HG03469 (cell line): ENCODE results near the gene SRGAP2C.
"Not testable (repeated sequence)": the region's sequence is repeated elsewhere in the genome, so short reads cannot be mapped to it uniquely, and the experiment has no call there.

ENCODE experiments used
- ATAC-seq: cut with Tn5 transposase; IDR thresholded peaks from one replicate; pipeline ENCODE4 v1.9.1; 2021; ENCODE audit warnings: mild to moderate bottlenecking, moderate library complexity, moderate number of reproducible peaks; ENCODE audit not compliant: unreplicated experiment

SRGAP2C gene

DNA sequence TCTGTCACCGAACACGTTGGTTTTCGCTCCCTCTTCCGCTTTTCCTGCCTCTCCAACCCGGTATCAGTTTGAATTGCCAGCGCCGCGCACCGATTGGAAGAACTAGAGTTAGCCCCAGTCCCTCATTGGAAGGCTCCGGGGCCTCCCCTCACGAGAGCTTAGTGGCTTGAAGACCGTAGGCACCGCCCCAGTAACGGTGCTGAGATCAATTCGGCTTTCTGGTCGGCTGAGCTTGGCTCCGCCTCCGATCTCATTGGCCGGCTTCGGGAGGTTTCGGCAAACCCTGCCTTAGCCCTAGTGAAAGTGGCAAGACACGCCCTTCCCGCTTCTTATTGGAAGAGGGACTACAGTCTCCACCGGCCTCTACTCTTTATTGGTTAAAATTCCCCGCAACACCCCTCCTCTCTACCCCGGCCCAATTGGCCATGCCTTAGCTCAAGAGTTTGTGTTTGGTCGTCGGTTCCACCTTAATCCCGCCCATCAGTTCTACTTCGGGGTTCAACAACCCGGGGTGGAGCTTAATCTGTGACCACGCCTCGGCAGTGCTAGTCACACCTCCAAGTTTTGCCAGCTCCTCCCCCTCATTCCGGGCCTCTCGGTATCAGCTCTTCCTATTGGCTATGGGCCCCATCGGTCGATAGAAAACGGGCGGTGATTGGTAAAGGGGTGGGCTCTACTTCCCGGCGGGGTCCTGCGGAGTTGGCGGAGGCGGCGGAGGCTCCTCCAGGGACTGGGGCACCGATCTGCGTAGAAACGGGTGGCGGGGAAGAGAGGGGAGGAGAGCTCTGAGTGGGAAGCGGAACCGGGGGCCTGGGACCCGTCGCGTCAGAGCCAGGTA lies at the start of gene SRGAP2C, which contains the start of gene FAM72B:
Gene SRGAP2C, plus strand, starts transcription at position 686 of the 838 bp plus-strand sequence. CDS start 2,472 bp downstream, outside the sequence.
Gene FAM72B, minus strand, starts transcription at position 51 of the 838 bp plus-strand sequence. CDS start 851 bp downstream, outside the sequence.
- peak; percentile 84 for ATAC-seq

DNA sequence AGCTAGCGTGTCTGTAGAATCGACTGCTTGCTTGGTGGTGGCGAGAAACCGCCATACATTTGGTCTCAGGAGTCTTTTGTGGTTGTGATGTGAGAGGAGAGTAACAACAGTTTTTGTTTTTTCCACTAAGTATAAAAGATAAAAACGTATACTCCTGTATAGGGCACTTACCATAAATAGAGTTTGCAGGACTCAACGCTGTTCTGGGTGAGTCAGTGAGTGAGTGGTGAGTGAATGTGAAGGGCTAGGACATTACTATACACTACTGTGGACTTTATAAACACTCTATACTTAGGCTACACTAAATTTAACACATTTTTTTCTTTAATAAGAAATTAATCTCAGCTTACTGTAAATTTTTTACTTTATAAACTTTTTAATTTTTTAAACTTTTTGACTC lies 44.4 kb upstream of the SRGAP2C start:
- ATAC-seq, result not testable (repeated sequence)

DNA sequence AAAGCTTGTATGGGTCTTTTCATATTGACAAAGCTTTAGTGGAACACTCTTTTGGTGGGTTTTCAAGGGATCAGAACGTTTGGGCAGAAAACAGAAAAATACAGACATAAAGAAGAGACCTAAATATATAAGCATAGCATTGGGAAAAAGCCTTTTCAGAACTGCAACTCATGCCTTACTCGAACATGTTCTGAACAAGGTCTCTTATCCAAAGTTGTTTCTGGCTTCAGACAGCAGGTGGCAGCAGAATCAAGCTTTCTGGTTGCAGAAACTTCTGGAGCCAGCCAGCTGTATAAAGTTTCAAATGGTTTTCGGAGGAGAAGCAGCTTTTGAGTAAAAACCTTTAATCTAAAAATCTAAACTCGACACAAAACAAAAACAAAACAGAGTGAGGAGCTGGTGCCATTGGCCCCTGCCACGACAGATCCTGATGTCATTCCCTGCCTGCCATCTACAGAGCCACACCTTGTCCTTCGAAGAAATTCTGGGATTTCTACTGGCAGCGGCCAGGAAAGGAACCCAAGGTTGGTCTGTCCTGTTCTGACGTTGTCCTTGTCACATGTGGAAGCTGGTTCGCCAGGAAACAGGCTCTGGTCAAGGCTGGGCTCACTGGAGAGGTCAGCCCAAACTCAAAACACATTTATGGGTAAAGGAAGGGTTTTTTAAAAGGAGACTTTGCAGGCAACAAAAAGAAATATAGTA lies 36.1 kb upstream of the SRGAP2C start:
- not testable (repeated sequence) for ATAC-seq

DNA sequence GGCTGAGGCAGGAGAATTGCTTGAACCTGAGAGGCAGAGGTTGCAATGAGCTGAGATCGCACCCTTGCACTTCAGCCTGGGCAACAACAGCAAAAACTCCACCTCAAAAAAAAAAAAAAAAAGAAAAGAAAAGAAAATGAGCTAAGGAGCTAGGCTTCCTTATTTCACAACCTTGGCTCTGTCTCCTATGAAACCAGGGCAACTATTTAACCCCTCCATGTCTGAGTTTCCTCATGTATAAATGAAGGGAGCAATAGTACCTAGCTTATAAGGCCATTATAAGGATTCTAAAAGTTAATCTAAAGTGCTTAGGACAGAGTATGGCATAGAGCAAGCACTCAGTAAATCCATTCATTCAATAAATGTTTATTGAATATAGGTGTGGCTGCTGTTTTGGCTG lies 33.5 kb upstream of the SRGAP2C start:
- not testable (repeated sequence) for ATAC-seq

DNA sequence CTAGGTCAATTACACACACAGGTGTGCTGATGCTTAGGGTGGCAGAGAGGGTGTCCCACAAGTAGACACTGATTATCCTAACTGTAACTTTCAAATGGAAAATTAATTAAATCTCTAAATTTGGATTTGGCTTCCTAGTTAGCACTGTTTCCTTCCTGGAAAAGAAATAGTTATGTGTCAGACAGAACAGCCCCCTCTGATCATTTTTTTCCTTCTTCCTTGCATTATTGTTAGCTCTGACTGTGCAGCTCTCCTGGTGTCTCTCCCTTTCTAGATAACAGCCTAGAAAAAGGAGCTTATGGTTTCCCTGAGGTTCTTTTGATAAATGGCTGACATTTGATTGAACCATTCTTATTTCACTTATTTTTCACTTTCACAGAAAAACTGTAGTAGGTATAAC lies 32.0 kb upstream of the SRGAP2C start:
- ATAC-seq, result not testable (repeated sequence)

DNA sequence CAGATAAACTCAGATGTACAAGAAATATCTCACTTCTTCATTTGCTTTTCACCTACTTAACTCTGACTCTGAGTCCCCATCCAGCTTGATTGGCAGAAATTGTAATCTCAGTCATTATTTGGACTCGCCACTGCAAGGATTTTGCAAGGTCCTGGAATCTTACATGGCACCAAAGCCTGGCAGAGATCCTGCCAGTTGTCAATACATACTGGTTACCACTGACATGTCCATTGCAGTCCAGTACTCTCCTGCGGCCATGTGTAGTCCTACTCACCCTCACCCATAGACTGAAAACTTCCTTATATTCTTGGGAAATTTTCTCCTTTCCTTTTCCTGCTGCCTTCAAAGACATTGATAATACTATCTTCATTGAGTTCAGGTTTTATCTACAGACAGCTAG lies 30.0 kb upstream of the SRGAP2C start:
- ATAC-seq, result not testable (repeated sequence)

DNA sequence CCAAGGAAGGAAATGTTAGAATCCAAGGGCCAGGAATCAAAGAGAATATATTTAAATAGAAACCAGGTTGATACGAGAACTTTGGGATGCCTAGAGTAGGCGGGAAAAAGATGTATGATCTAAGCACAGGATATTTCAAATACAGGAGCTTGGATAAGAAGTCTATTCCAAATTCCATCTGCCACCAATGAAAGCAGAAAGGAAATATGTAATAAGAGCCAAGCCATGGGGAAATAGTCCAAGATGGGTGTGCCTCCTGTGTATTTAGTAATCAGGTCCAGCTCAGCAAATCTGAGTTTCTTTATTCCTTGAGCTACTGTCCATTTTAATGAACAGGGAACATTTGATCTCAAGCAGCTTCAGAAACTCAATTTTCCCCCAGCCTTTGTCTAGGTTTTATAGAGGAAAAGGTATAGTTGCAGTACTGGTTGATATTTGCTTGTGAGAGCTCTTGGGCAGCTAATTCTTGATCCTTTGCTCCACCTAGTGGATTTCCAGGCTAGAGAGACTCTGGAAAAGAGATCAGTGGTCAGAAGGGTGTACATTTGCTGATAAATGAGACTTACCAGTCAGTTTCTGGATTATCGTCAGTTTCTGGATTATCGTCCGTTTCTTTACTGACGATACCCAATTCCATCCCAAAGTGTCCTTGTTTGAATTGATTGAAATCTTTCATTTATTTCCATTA lies 29.0 kb upstream of the SRGAP2C start:
- ATAC-seq, result not testable (repeated sequence)

DNA sequence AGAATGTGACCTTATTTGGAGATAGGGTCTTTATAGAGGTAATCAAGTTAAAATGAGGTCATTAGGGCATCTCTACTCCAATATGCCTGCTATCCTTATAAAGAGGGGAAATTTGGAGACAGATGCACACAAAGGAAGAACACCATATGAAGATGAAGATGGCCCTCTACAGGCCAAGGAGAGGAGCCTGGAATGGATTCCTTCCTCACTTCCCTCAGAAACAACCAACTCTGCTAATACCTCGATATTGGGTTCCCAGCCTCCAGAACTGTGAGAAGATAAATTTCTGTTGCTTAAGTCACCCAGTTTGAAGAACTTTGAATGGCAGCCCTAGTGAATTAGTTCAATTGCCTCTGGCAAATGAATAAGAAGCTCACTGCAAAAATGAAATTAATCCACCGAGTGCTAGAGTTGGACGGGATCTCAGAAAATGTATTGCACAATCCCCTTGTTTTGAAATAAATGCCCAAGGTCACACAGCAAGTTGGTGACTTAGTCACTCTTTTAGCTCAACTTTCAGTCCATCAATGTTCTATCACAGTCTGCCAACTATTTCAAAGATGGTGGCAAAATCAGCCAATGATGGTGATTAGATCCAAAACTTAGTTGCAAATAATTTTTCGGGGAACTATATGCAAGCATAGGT lies 27.7 kb upstream of the SRGAP2C start:
- ATAC-seq, result not testable (repeated sequence)

DNA sequence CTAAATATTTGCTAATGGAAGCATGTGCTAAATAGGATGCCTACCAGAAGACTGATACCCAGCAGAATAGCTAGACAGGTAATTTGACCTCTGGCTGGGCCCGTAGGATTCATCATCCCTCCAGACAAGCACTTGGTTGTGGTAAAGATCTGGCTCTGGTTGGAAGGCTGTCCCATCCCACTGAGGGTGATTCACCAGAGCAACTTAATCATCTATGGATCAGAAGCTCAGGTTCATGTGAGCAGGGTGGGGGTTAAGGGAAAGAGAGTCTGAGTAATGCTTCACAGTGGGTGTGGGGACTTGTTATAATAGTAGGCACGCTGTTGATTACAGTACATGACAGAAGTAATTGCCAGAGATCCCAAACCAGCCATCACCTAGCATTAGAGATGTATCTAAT lies 27.2 kb upstream of the SRGAP2C start:
- not testable (repeated sequence) for ATAC-seq

DNA sequence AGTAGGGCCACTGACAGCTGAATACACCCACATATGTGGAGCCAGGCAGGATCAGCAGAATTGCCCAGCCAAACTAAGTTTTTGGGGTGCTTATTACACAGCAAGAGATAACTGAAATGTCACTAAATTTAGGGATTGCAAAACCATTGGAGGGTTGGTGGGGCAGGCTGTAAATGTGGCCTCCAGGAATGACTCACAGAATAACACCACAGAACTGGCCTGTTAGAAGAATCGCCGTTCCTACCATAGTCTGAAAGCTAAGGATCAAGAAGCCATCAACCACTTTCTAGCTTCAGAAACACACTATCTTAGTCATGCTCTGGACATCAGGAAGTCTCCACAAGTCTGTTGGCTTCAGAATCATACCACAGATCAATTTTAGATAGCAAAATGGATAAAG lies 24.7 kb upstream of the SRGAP2C start:
- ATAC-seq, result not testable (repeated sequence)

DNA sequence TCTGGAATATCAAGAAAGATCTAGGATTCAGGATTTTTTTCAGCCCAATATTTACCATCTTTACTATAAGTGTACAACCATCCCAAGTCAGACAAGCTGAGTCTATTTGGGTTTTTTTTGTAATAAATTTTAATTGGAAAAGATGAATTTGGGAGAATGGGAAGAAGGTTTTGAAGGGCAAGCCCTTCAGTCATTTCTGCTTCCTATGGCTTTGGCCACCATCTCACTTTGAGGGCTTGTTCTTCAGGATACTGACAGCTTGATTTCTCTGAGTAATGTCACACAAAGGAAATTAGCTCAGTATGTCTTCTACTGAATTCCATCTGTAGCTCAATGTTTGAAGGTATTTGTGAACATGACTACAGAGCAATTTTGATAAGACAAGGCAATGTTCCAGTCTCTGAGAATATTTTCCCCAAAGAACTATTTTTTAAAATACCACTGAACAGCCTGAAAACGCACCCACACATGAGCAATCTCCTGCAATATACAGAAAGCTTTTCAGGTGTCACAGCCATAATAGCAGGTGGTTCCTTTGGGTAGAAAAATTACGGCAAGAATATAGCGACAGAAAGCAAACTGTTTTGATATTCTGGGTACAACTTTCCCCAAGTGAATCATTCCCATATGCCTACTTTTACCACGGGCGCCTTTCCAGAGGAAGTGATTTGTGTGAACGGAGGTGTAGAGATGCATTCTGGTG lies 23.4 kb upstream of the SRGAP2C start:
- not testable (repeated sequence) for ATAC-seq

DNA sequence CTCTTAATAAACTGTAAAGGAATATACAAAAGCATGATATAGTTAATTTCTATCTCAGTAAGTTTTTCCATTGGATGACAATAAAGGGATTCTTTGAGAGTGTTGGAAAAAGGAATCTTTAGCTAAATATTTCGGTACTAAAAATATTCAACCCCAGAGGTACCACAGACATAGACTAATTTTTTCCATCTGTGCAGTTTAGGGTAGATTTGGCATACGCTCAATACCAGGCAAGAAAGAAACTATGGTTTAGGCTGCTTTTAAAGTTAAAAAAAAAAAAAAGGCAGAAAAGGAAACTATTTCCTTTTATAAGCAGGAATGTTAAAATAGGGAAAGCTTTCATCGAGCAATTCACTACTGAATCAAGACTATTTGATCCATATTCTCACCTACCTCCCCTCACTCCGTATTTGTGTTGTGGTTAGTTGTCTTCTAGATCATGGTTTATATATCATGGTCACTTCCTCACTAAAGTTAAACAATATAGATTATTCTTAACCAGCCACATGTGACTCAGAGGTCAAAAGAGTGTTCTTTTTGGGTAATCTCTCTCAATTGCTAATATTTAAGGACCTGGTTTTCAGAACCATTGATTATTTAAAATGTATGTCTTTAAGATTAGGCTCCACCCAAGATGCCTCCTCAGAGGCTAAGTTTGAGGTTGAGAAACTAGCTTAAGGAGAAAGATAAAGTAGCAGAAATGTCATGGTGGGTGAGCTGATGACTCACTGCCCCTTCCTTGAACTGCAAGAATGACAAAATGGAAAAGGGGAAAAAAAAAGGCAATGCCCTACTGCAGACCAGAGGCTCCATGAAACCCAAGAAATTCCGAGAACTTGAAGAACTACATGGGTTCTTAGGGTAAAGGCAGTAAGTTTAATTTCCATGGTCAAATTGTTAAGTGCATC lies 20.7 kb upstream of the SRGAP2C start:
- ATAC-seq, result not testable (repeated sequence)

DNA sequence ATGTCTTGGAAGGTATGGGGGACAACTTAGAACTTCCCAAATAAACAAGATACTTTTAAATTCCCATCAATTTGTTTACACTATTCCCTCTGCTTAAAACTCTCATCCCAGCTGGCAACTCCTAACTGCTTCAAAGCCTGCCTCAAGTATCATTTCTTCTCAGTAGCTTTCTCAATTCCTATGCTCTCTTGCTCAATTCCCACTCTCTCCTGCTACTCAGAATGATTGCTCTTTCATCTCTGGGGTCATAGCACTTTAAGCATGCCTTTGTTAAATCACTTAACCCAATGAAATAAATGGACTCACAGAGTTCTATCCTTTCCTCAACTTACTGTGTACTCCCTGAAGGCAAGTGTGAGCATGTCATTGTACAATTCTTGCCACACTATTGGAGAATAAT lies 19.5 kb upstream of the SRGAP2C start:
- not testable (repeated sequence) for ATAC-seq

DNA sequence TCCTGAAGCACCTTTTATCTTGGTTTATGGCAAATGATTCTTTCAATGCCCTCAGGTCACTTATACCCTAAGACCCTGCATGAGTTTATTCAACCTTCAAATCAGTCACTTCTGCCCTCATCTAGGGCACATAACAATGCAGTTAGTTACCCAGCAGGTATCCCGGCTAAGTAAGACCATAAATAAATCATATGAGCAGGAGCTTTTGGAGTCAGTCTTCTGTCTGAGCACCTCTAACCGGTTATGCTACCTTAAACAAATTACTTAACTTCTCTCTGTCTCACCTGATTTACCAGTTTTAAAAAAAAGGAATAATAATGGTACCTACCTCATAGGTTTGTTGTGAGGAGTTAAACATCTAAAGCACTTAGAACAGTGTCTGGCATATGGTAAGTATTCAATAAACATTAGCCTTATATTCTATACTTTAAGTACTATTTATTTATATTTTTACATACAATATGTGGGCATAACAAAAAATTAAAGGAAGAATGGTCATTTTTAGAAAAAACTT lies 17.5 kb upstream of the SRGAP2C start:
- ATAC-seq, result not testable (repeated sequence)

DNA sequence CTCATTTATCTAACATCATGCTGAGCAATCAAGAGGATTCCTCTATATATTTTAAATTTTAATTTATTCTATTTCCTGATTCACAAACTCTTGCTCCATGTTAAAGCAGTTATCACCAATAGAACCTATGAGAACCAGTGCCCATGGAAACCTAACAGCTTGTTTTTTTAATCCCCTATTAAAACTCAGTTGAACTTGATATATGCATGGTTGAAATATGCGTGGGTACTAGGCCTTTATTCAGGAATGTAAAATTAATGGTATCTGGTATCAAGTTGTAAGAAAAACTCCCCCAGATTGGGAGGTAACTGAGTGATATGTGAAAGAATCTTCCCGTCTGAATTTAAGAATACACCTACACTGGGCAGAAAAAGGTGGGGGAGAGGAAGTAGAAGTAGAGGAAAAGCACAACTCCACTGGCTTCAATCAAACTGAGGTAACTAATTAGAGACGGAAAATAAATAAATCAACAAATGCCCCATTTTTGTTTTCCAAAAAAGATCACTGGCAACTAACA lies 16.6 kb upstream of the SRGAP2C start:
- ATAC-seq, result not testable (repeated sequence)

DNA sequence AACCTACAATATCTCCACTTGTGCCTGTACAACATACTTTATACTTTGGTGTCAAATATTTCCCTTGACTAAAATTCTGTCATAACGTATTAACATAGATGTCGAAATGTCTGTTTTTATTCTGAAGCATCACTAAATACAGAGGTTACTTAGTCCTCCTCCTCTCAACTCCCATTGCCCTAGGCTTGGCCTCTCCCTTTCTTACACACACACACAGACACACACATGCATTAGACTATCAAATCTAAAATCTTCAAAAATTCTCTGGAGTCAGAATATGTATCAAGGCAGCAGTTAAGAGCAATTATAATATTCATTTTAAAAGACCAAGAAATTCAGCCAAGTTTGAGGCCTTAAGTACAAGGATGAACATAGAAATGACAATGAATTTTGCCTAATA lies 8.1 kb upstream of the SRGAP2C start:
- not testable (repeated sequence) for ATAC-seq

DNA sequence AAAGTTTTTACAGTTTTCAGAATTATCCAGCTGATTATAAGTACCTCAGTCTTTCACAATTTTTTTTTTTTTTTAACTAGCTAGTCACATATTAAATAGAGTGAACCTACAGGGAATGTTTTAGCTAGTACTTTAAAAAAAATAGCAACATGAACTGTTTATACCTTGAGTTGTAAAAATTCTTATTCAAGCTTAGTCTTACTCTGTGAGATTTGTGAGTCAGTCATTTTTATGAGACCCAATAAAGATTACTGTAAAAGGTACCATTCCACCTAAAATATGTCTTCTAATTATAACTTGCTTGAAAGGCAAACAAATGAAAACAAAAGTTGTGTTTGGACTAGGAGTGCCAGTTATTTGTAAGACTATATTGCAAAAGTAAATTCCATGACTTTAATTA lies 6.6 kb upstream of the SRGAP2C start:
- not testable (repeated sequence) for ATAC-seq

DNA sequence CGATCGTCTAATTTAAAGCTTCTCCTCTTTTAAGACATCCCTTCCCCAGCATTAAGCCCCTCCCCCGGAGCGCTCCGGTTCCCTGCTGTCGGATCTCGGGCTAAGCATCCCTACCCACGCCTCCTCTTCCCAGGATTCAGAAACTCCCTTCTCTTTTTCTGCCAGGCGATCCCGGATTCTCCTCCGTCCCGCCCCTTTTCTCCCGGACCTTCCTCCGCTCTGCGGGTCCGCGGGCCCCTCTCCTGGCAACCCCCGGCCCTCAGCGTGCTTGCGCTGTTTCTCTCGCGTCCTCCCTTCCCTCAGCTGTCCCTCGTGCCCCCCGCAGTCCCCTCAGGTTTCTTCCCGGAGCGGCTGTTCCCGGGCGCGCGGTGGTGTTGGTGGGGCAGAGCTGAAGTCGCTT lies 908 bp upstream of the SRGAP2C start:
- not testable (repeated sequence) for ATAC-seq
